Right lobe of liver (tissue), 6 donors: Measurements from ENCODE around the gene ZBTB49. TPM values are rescaled to one million over a fixed set of nuclear protein-coding genes. Genes with fewer than 3 reads are reported as not detected.

ENCODE experiments used
- ATAC-seq, 4 donors: fragments of 200-7000 bp; cut with Tn5 transposase; one replicate each; pipeline ENCODE4 v1.9.1; 2020; ENCODE audit warnings: mild to moderate bottlenecking in 4 of 4, moderate library complexity in 4 of 4
- DNase-seq, 3 donors: peaks; one replicate each; pipeline ENCODE4 v3.0.0-alpha.2; 2020
- H3K27ac ChIP-seq, 3 donors: fragments of 200-600 bp; one replicate each; pipeline ENCODE4 v1.8.0; 2022
- H3K27me3 ChIP-seq, 2 donors: fragments of 200-600 bp; one replicate each; pipeline ENCODE4 v1.8.0; 2022
- H3K36me3 ChIP-seq, 4 donors: fragments of 200-600 bp; sonication (generic) in 1 of 4; one replicate each; pipeline versions ENCODE4 v1.5.1 to v1.8.0; 2017 to 2022; ENCODE audit warnings: control low read depth in 1 of 4
- H3K4me1 ChIP-seq, 4 donors: fragments of 200-600 bp; sonication (generic) in 1 of 4; one replicate each; pipeline versions ENCODE4 v1.5.1 to v1.8.0; 2017 to 2022; ENCODE audit warnings: control low read depth in 1 of 4
- H3K4me3 ChIP-seq, 3 donors: fragments of 200-600 bp; one replicate each; pipeline ENCODE4 v1.8.0; 2022
- H3K9me3 ChIP-seq, 4 donors: fragments of 200-600 bp; sonication (generic) in 1 of 4; one replicate each; pipeline versions ENCODE4 v1.5.1 to v1.8.0; 2017 to 2022; ENCODE audit warnings: control low read depth in 1 of 4
- POLR2A ChIP-seq: fragments of 450-650 bp; IDR thresholded peaks from one replicate; pipeline ENCODE4 v1.6.1; 2017; ENCODE audit warnings: antibody characterized with exemption, mild to moderate bottlenecking
- WGBS: methylation state at CpG from one replicate; pipeline ENCODE4 v1.1.6; 2018; ENCODE audit warnings: low coverage, low lambda C conversion rate; ENCODE audit not compliant: insufficient coverage; ENCODE audit errors: missing lambda C conversion rate; 5-methylcytosine and 5-hydroxymethylcytosine counted together
- intact Hi-C, 2 donors: fragments of 100-400 bp; cut with DNase I; formaldehyde crosslinking; loops; one replicate each; pipeline versions ENCODE4 v1.11.2 to v1.14.1; 2022
- total RNA-seq, 6 experiments: library from RNA; depleted of rRNA in 2 of 6; stranded (reverse); fragments of >200 nt in 2 of 6; fragmentation: NEBNext Ultra II Directional in 3 of 6; extraction: Animal tissue kit (Norgen Biotek cat#: 25700) in 3 of 6; gene quantifications; one replicate each; pipeline versions ENCODE4 v1.1.0 to v1.2.4, GENCODE V29; 2016 to 2023
- TF ChIP-seq, protein P1 (sequence below), 4 donors: fragments of 200-600 bp in 3 of 4; fragments of 450-650 bp in 1 of 4; IDR thresholded peaks; one replicate each; pipeline versions ENCODE4 v1.5.1 to v1.8.0; 2016 to 2022; ENCODE audit warnings: antibody characterized with exemption in 4 of 4, mild to moderate bottlenecking in 2 of 4
- donor health status: DM: no; HTN: yes; CAD: no.
- donor health status: DM: no; HTN: no; CAD: no.
- donor health status: DM: no; HTN: no; CAD: no.
- donor health status: DM: no; HTN: yes; CAD: no.
- donor health status: DM: no; HTN: yes; CAD: no.

The ZBTB49 gene
- total RNA-seq, 6 experiments from 2014 or later: 1.4 to 3.3 (median 2.5) TPM

DNA sequence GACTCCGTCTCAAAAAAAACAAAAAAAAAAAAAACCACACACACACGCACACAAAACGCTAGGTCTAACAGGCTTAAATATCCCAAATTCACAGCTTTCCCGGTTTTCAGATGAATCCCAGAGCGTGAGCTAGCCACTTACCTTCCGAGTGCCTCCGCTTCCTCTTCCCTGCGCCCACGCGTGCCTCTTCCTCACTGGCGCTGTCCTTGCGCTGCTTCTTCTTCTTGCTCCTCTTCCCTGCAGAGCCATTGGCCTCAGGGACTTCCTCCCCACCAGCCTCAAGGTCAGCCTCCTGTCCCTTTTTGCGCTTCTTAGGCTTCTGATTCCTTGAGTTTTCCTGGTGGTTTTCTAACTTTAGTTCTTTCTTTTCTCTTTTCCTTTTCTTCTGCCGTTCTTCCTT is 15.8 kb upstream of the ZBTB49 start:
- H3K4me1 ChIP-seq: no peaks in the 10 kb centered on the region
- H3K27ac ChIP-seq: no peak overlapping the region
- H3K27me3 ChIP-seq: no peaks in the 10 kb centered on the region
- DNase-seq: no peak
- TF ChIP-seq POLR2A: no peak
- TF ChIP-seq, protein P1, sequence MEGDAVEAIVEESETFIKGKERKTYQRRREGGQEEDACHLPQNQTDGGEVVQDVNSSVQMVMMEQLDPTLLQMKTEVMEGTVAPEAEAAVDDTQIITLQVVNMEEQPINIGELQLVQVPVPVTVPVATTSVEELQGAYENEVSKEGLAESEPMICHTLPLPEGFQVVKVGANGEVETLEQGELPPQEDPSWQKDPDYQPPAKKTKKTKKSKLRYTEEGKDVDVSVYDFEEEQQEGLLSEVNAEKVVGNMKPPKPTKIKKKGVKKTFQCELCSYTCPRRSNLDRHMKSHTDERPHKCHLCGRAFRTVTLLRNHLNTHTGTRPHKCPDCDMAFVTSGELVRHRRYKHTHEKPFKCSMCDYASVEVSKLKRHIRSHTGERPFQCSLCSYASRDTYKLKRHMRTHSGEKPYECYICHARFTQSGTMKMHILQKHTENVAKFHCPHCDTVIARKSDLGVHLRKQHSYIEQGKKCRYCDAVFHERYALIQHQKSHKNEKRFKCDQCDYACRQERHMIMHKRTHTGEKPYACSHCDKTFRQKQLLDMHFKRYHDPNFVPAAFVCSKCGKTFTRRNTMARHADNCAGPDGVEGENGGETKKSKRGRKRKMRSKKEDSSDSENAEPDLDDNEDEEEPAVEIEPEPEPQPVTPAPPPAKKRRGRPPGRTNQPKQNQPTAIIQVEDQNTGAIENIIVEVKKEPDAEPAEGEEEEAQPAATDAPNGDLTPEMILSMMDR (IDR thresholded peaks at IDR 0.05): no peak
- peaks cover 0 to 49% (median 1%) of the 10 kb centered on the region in 4 donors for H3K36me3 ChIP-seq
- 90% methylated on average over 12 of the region's 14 CpGs for WGBS
- intact Hi-C loops: no loop called here
- H3K9me3 ChIP-seq: no peaks in the 10 kb centered on the region
- no peak overlapping the region for H3K4me3 ChIP-seq
- no peak for ATAC-seq

DNA sequence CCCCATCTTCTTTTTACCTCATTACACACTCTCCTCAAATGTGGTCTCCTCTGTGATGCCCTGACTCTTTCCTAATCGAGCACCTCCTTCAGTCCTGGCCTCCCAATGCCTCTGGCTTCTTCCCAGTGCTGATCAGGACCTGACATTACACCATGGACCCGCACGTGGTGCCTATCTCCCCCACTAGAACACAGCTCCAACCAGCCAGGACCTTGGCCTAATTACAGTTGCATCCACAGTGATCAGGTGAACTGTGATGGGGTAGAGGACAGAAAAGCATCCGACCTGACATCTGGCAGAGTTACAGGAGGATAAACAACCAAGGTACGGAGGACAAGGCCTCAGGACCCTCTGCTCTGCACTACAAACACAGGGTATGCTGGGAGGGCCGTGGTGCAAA is 12.5 kb upstream of the ZBTB49 start:
- no peaks in the 10 kb centered on the region for H3K4me1 ChIP-seq
- no peak overlapping the region for H3K4me3 ChIP-seq
- WGBS: 23% methylated on average over 5 of the region's 6 CpGs
- H3K27me3 ChIP-seq: no peaks in the 10 kb centered on the region
- TF ChIP-seq, protein P1 (IDR thresholded peaks at IDR 0.05): no peak
- no peak for TF ChIP-seq POLR2A
- no peak overlapping the region for H3K27ac ChIP-seq
- intact Hi-C loops: no loop called here
- peaks cover 0 to 64% (median 7%) of the 10 kb centered on the region in 4 donors for H3K36me3 ChIP-seq
- H3K9me3 ChIP-seq: no peaks in the 10 kb centered on the region
- DNase-seq (peak in 1 of 3 donors; percentile 52), ATAC-seq (peak in 3 of 4 donors; percentile 34 to 64 (median 47))

- intact Hi-C loops: no loop called here
- 87% methylated on average over 6 of the region's 6 CpGs for WGBS
Measured at GRCh38 chr4:4281787-4282186, 8.3 kb upstream of the ZBTB49 start.

DNA sequence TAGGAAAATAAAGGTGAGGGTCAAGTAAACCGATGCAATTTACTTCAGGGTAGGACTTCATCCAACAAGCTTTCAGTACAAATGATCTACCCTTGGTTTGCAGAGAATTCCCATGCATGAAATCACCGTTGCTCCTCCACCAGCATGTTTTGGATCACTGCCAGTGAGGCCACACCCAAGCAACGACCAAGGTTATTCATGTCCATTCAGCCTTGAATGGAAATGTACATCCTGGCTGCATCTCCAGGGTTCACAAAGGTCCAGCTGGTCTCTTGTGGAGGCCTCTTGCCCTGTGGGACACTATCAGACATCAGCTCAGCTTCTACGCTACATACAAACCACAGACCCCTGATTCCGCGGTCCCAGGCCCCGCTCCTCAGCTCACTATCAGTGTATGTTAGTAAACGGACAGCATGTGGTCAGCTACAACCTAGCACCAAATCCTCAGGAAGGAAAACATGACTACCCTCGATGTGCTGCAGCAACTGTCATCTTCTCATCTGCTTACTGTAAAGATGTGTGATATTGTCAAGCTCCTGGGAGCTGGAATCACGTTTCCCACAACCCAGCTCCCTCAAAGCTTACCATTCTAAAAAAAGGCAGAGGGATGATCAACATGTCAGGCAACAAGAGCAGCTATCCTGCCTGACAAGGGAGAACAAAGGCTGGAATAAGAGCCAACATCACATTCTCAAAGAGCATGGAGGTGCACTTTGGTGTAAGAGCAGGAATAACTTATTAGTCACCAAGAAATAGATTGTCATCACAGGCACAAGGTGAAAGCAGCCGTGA is 5.0 kb upstream of the ZBTB49 start:
- intact Hi-C loops: no loop called here
- no peak for DNase-seq
- Histone ChIP-seq H3K4me1 (peaks cover 0 to 19% (median 0%) of the 10 kb centered on the region in 4 donors), H3K4me3 (no peak overlapping the region), H3K27me3 (no peaks in the 10 kb centered on the region), H3K9me3 (no peaks in the 10 kb centered on the region), H3K36me3 (peaks cover 0 to 26% (median 11%) of the 10 kb centered on the region in 4 donors), H3K27ac (no peak overlapping the region)
- ATAC-seq: no peak
- 71% methylated on average over 9 of the region's 11 CpGs for WGBS
- no peak for TF ChIP-seq POLR2A
- TF ChIP-seq, protein P1 (IDR thresholded peaks at IDR 0.05): no peak

More at GRCh38 chr4:4281787-4282186, 8.3 kb upstream of the ZBTB49 start:
- Histone ChIP-seq H3K4me3 (no peak overlapping the region), H3K36me3 (peaks cover 0 to 39% (median 13%) of the 10 kb centered on the region in 4 donors), H3K27ac (no peak overlapping the region), H3K27me3 (no peaks in the 10 kb centered on the region), H3K9me3 (no peaks in the 10 kb centered on the region), H3K4me1 (no peaks in the 10 kb centered on the region)
- no peak for DNase-seq
- TF ChIP-seq POLR2A: no peak
- TF ChIP-seq, protein P1 (IDR thresholded peaks at IDR 0.05): no peak
- no peak for ATAC-seq
